NCI-H510A treated with DMSO at 0.1 percent for 48 hours (cell line): Measurements from ENCODE around the gene OR10P1.
A peak's percentile ranks its signal among the peaks of the same experiment; 100 is the strongest.
"Not testable (repeated sequence)": the region's sequence is repeated elsewhere in the genome, so short reads cannot be mapped to it uniquely, and the experiment has no call there.

Experiments
- DNase-seq: peaks from one replicate; lab custom pipeline; 2025; lab: John Stamatoyannopoulos, UW

The OR10P1 gene

GRCh38 chr12:55636853-55637252 is at the start of gene OR10P1:
TSS of gene OR10P1 (plus strand) at chr12:55636892. CDS start at chr12:55636892, 0 bp downstream.
- DNase-seq = no peak

- DNase-seq = not testable (repeated sequence)
Observed at GRCh38 chr12:55590152-55590551, 46.5 kb upstream of the OR10P1 start.

- DNase-seq = peak; percentile 58
Observed at GRCh38 chr12:55607821-55608594, 28.7 kb upstream of the OR10P1 start.

GRCh38 chr12:55610598-55610997 is 26.1 kb upstream of the OR10P1 start:
- no peak for DNase-seq

GRCh38 chr12:55612646-55613045 is 24.0 kb upstream of the OR10P1 start:
- peak; percentile 47 for DNase-seq

- no peak for DNase-seq
Observed at GRCh38 chr12:55614764-55615163, 21.9 kb upstream of the OR10P1 start.

- peak; percentile 93 for DNase-seq
Observed at GRCh38 chr12:55619354-55620138, 17.1 kb upstream of the OR10P1 start.

GRCh38 chr12:55624056-55624455 is 12.6 kb upstream of the OR10P1 start:
- DNase-seq = no peak

GRCh38 chr12:55626154-55626553 is 10.5 kb upstream of the OR10P1 start:
- DNase-seq = no peak

GRCh38 chr12:55629058-55629841 is 7.4 kb upstream of the OR10P1 start:
- no peak for DNase-seq

- no peak for DNase-seq
Observed at GRCh38 chr12:55631056-55631455, 5.6 kb upstream of the OR10P1 start.

- no peak for DNase-seq
Observed at GRCh38 chr12:55631733-55632132, 5.0 kb upstream of the OR10P1 start.

GRCh38 chr12:55633151-55633550 is 3.5 kb upstream of the OR10P1 start:
- no peak for DNase-seq

GRCh38 chr12:55636116-55636655 is 506 bp upstream of the OR10P1 start:
- DNase-seq = no peak

GRCh38 chr12:55637467-55637866 is 775 bp downstream of the OR10P1 start:
- no peak for DNase-seq

- no peak for DNase-seq
Observed at GRCh38 chr12:55641595-55641994, 4.9 kb downstream of the OR10P1 start.

GRCh38 chr12:55642267-55642666 is 5.6 kb downstream of the OR10P1 start:
- DNase-seq = no peak

- no peak for DNase-seq
Observed at GRCh38 chr12:55642669-55643068, 6.0 kb downstream of the OR10P1 start.

GRCh38 chr12:55644591-55644990 is 7.9 kb downstream of the OR10P1 start:
- DNase-seq = no peak

GRCh38 chr12:55647027-55647426 is 10.3 kb downstream of the OR10P1 start:
- DNase-seq = no peak

- DNase-seq = not testable (repeated sequence)
Observed at GRCh38 chr12:55650620-55651298, 14.1 kb downstream of the OR10P1 start.

GRCh38 chr12:55651299-55651683 is 14.6 kb downstream of the OR10P1 start:
- DNase-seq = no peak
